Cerebellar cortex (tissue), 1 donor: Measurements from ENCODE around the gene ITGAE.
A peak's percentile ranks its signal among the peaks of the same experiment; 100 is the strongest.
"Not testable (repeated sequence)": the region's sequence is repeated elsewhere in the genome, so short reads cannot be mapped to it uniquely, and the experiment has no call there.

ENCODE experiments used
- DNase-seq: peaks from one replicate; pipeline ENCODE4 v3.0.0-alpha.2; 2015; ENCODE audit warnings: low spot score

Gene ITGAE

GRCh38 chr17:3761036-3761917 is 39.7 kb downstream of the ITGAE start:
- no peak for DNase-seq

GRCh38 chr17:3759597-3760216 is 41.3 kb downstream of the ITGAE start:
- no peak for DNase-seq

- DNase-seq: no peak
Observed at GRCh38 chr17:3755335-3756030, 45.5 kb downstream of the ITGAE start.

- DNase-seq: no peak
Observed at GRCh38 chr17:3754458-3755334, 46.3 kb downstream of the ITGAE start.

GRCh38 chr17:3754066-3754457 is 46.9 kb downstream of the ITGAE start:
- DNase-seq: no peak

GRCh38 chr17:3753624-3754023 is 47.4 kb downstream of the ITGAE start:
- DNase-seq: no peak

GRCh38 chr17:3751836-3752235 is 49.2 kb downstream of the ITGAE start:
- no peak for DNase-seq

GRCh38 chr17:3750926-3751325 is 50.1 kb downstream of the ITGAE start:
- no peak for DNase-seq

GRCh38 chr17:3750296-3750695 is 50.7 kb downstream of the ITGAE start:
- DNase-seq: no peak

- DNase-seq: no peak
Observed at GRCh38 chr17:3748576-3748975, 52.4 kb downstream of the ITGAE start.

- DNase-seq: no peak
Observed at GRCh38 chr17:3747805-3748204, 53.2 kb downstream of the ITGAE start.

- no peak for DNase-seq
Observed at GRCh38 chr17:3745071-3745470, 55.9 kb downstream of the ITGAE start.

GRCh38 chr17:3744014-3744413 is 57.0 kb downstream of the ITGAE start:
- no peak for DNase-seq

GRCh38 chr17:3740611-3741073 is 60.3 kb downstream of the ITGAE start:
- no peak for DNase-seq

GRCh38 chr17:3739422-3740124 is 61.4 kb downstream of the ITGAE start:
- DNase-seq: no peak

GRCh38 chr17:3738562-3739295 is 62.3 kb downstream of the ITGAE start:
- peak; percentile 74 for DNase-seq

GRCh38 chr17:3735515-3735914 is 65.5 kb downstream of the ITGAE start:
- no peak for DNase-seq

GRCh38 chr17:3734911-3735276 is 66.1 kb downstream of the ITGAE start:
- DNase-seq: not testable (repeated sequence)

GRCh38 chr17:3732210-3732621 is 68.8 kb downstream of the ITGAE start:
- peak; percentile 19 for DNase-seq

GRCh38 chr17:3730881-3731429 is 70.0 kb downstream of the ITGAE start:
- no peak for DNase-seq
